ENCODE measurements around the gene IPMK. TPM values are rescaled to one million over a fixed set of nuclear protein-coding genes. Genes with fewer than 3 reads are reported as not detected.

The IPMK gene
- total and polyA plus RNA-seq, 2 donors (not counting 3 experiments of a cell fraction or from before 2014, with no cell fraction given): 1.4 to 8.1 TPM

- no peaks in the 10 kb centered on the region for H3K4me1 ChIP-seq (ENCODE audit: control insufficient read depth, extremely low read depth, insufficient read depth, low read length)
- ChIA-PET POLR2A (no interaction called here), CTCF (no interaction called here)
- H3K9ac ChIP-seq (replicated peaks; ENCODE audit: extremely low read depth, insufficient read depth, low read length): no peak overlapping the region
- no peaks in the 10 kb centered on the region for H4K20me1 ChIP-seq (replicated peaks; ENCODE audit: control insufficient read depth, extremely low read depth, insufficient read depth, low read length)
- no peaks in the 10 kb centered on the region for H3K79me2 ChIP-seq (ENCODE audit: control insufficient read depth, insufficient read depth, low read length)
- TF ChIP-seq POLR2A (IDR thresholded peaks at IDR 0.05; ENCODE audit: low read depth, low read length) (no peak), CTCF (IDR thresholded peaks at IDR 0.05; ENCODE audit: extremely low read depth in 1 of 2, insufficient read depth in 1 of 2, low read depth in 1 of 2, low read length in 2 of 2) (no peak), JUN (IDR thresholded peaks at IDR 0.05; ENCODE audit: borderline replicate concordance, insufficient read depth, insufficient read length, low read depth) (no peak), POLR2AphosphoS5 (IDR thresholded peaks at IDR 0.05; ENCODE audit: insufficient read depth, low read depth, low read length) (no peak), MAX (IDR thresholded peaks at IDR 0.05; ENCODE audit: insufficient read depth, insufficient read length) (no peak), MYC (IDR thresholded peaks at IDR 0.05; ENCODE audit: low read depth, low read length) (no peak), EZH2 (IDR thresholded peaks at IDR 0.05; ENCODE audit: borderline replicate concordance, low read depth, low read length, severe bottlenecking) (no peak), FOS (IDR thresholded peaks at IDR 0.05; ENCODE audit: borderline replicate concordance, insufficient read depth, low read length) (no peak)
- H2AFZ ChIP-seq (ENCODE audit: low read depth, low read length): no peak overlapping the region
- no peaks in the 10 kb centered on the region for H3K9me3 ChIP-seq (replicated peaks; ENCODE audit: control insufficient read depth, insufficient read depth, low read length)
- no TSS peak for BruUV-seq (replicated peaks)
- dilution Hi-C loops (cut with MboI; ENCODE audit: extremely low pct_ligation_motif_present, low sequenced_read_pairs): no loop called here
- H3K4me2 ChIP-seq (ENCODE audit: insufficient read depth, low read length): no peak overlapping the region
- H3K9me1 ChIP-seq (replicated peaks; ENCODE audit: control insufficient read depth, extremely low read depth, insufficient read depth, low read length): no peaks in the 10 kb centered on the region
- H3K36me3 ChIP-seq (ENCODE audit: control insufficient read depth in 2 of 2, extremely low read depth in 1 of 2, insufficient read depth in 2 of 2, low read length in 2 of 2): no peaks in the 10 kb centered on the region
- no peaks in the 10 kb centered on the region for H3K27me3 ChIP-seq (ENCODE audit: control insufficient read depth in 2 of 2, insufficient read depth in 2 of 2, low read length in 2 of 2)
- no peak overlapping the region for H3K27ac ChIP-seq (ENCODE audit: insufficient read depth, low read depth, low read length)
- DNase-seq (ENCODE audit: low read depth, low spot score): no peak
- no peak overlapping the region for H3K4me3 ChIP-seq (replicated peaks in 1 of 3; ENCODE audit: insufficient read depth in 1 of 3, low read depth in 1 of 3, low read length in 3 of 3)
- no peak for FAIRE-seq
- intact Hi-C loops (cut with micrococcal nuclease): no loop called here
Observed at GRCh38 chr10:58143944-58144343, 123.8 kb downstream of the IPMK start.

Other genes starting within 250 kb of the IPMK start
- 53.0 and 57.3 TPM in 2 replicates for gene CISD1, start 1.3 kb upstream of the IPMK start, total RNA-seq
- gene CISD1, start 1.3 kb upstream of the IPMK start, polyA plus RNA-seq: 21.1 and 25.5 TPM in 2 replicates
- gene UBE2D1, start 67.1 kb upstream of the IPMK start, total RNA-seq: 14.5 and 16.9 TPM in 2 replicates
- gene UBE2D1, start 67.1 kb upstream of the IPMK start, polyA plus RNA-seq: 10.6 and 13.5 TPM in 2 replicates
- 45.1 and 53.0 TPM in 2 replicates for gene TFAM, start 117.5 kb upstream of the IPMK start, total RNA-seq
- gene TFAM, start 117.5 kb upstream of the IPMK start, polyA plus RNA-seq: 11.9 and 21.3 TPM in 2 replicates
- 0.29 and 0.32 TPM in 2 replicates for gene BICC1, start 245.0 kb upstream of the IPMK start, total RNA-seq
- 0.06 and 0.08 TPM in 2 replicates for gene BICC1, start 245.0 kb upstream of the IPMK start, polyA plus RNA-seq

All from endothelial cell of umbilical vein (primary cell).